TTC549 (cell line): ENCODE measurements around the gene FASTKD3.

Experiments
- FAIRE-seq: peaks from 2 replicates; lab custom pipeline; 2012; peaks lifted over from hg19 to GRCh38; lab: Jason Lieb, UNC

The FASTKD3 gene

DNA sequence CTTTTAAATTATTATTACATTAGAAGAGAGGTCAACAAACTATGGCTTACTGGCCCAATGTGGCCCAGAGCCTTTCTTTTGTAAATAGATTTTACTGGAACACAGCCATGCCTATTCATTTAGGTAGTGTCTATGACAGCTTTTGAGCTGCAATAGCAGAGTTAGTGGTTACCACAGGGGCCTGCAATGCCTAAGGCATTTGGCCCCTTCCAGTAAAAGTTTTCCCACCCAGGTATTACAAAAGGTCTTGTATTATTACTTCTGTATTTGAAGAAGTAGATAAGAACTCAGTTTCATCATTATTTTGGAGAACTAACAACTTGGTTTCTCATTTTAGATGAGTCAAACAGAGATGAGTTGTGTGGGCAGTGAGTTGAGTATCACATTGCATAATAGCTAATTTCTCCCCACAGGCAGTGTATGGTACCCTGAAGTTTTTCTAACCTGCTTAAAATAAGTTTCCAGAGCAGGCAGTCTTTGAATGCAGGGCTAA lies 9.6 kb upstream of the FASTKD3 start:
- FAIRE-seq = no peak

DNA sequence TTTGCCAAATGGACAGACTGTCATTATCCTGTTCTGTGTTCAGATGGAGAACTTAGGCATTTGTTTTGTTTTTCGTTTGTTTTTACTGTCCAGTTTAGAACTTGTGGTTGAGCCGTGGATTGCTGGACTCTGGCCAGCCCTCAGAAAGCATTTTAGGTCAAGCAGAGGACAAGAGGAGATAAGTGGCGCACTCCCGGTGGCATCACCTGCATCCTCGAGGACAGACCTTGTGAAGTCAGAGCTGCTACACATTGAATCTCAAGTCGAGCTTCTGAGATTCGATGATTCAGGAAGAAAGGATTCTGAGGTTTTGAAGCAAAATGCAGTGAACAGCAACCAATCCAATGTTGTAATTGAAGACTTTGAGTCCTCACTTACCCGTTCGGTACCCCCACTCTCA lies 9.0 kb upstream of the FASTKD3 start:
- FAIRE-seq = no peak

DNA sequence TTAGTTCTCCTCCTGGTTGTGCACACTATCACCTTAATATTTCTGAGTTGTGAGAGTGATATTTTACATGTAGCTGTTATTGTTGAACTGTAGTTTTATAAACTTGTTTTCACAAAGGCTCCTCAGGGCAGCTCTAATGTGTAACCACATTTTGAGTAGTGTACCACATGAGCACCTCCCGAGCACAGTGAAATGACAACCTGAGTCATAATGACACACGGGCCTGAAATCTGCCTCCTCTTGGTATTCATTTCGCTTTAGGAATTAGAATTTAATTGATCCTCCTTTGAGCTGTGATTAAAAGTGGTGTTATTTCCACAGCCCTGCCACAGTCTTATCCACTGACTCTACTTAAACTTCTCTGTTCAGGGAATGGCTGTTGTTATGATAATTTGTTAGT lies 8.0 kb upstream of the FASTKD3 start:
- FAIRE-seq = no peak

DNA sequence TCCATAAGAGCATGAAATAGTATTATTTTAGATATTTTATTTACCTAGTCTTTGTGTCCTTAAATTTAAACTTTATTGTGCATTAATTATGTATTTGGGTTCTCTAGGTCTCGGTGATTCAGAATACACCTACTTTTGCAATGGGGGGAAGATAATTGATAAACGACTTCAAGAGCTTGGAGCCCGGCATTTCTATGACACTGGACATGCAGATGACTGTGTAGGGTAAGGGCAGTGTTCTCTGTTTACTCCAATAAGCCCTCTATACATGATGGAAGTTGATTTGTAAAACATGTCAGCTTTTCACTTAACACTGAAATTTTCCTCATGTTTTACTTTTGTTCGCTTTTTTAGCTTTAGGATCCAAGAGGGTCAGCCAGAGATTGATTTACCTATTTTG lies 6.3 kb upstream of the FASTKD3 start:
- FAIRE-seq = no peak

DNA sequence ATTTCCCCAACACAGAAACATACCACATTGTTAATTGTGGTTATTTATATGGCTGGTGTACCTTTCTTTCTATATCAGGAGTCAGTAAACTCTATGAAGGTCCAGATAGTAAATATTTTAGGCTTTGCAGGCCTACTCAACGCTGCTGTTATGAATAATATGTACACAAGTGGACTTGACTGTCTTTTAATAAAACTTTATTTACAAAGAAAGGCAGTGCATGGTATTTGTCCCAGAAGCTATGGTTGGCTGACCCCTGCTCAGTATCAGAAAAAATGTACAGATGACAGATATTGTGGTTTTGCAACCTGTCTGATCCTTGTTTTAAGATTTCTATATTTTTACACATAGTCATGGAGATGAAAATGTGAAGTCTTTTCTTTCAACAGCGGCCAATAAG lies 5.8 kb upstream of the FASTKD3 start:
- no peak for FAIRE-seq

DNA sequence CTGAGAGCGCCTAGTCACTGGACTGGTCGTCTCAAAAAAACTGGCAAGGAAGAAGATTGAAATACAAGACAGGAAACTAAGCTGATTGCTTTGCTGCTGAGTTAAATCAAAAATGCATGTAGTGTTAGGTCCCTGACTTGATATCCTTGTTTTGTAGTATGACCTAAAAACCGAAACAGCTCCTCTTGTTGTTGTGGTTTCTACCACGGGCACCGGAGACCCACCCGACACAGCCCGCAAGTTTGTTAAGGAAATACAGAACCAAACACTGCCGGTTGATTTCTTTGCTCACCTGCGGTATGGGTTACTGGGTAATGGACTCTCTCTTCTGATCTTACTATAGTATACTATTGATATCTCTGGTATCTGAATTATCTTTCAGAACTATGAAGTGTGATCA lies 4.4 kb upstream of the FASTKD3 start:
- FAIRE-seq = no peak

DNA sequence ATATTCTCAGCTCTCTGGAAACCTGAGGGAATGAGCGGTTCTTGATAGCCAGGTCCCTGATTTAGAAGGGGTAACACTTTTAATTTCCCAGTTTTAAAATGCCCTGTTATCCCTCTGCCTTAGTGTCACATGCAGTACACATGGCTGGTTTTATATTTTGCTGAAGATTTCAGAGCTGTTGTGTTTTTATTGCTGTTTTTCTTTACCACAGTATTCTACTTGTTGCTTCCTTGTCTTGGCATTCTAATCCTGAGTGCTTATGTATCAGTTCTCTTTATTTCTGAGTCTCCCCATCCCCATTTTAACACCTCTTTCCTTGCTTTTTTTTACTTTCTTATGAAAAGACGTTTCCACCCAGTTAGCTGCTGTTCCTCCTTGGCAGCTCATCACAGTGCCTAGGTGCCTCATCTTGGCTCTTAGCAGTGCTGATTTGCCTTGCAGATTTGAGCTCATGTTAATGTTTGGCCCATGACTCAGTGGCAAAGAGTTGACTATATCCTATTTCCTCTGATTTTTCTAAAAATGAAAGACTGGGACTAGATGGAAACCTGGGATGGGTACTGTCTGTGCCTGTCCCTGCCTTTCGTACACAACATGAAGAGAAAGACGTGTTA lies 3.8 kb upstream of the FASTKD3 start:
- no peak for FAIRE-seq

DNA sequence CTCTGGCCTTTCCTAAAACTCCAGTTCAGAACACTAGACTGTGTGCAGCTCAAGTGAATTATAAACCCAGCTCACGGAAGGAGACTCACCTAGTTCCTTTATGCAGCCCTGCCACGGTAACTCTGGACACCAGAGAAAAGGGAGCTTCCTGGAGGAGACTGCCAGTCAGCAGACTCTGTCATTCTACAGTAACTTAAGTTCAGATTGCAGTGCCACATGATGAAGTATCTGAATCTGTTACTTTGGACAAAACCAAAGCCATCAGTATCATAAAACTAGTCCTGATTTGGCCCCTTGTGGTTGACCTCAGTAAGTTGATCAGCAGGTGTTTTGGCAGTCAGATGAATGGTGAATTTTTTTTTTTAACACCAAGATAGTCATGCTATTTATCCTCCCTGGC lies 2.8 kb upstream of the FASTKD3 start:
- FAIRE-seq = no peak

DNA sequence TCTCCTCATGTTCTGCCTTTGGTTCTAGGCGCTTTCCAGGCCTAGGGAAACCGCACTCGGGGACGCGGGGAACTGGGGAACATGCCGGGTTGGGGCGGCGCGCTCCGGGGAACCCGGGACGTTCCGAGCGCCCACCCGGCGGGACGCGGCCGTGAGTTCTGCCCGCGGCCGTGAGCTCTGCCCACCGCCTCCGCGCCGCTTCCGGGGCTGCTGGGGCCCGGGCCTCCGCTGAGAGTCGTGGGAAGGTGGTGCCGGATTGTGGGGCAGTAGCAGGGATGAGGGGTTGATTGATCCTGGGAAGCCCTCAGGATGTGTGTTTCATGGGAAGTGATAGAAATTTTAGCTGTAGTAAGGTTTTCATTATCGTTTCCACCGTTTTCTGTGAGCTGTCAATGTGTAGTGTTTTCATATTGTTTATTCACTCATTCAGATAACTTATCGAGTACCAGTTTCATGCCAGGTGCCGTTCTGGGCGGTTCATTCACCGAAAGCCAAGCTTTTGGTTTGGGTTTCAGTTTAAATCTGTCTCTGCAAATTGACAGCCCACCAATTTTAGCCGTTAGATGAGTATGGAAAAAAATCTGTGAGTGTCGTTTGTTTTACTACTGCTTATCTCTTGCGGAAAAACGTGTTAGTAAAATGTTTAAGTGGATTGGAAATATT lies 774 bp upstream of the FASTKD3 start:
- no peak for FAIRE-seq

DNA sequence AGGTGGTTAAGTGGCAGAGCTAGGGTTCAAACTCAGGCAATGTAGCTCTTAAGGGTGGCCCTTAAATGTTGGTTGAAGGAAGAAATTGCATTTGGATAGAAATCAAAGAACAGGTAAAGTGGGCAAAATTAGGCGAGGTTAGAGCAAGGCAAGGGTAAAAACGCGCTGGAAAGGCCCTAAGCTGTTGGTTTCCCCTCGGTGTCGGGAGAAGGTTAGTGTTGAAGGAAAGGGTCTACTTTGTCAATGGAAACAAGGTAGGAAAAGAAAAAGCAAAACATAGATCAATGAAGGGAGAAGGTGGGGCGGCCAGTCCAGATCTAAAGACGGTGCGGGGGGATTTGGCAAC lies 431 bp downstream of the FASTKD3 start:
- FAIRE-seq = no peak

DNA sequence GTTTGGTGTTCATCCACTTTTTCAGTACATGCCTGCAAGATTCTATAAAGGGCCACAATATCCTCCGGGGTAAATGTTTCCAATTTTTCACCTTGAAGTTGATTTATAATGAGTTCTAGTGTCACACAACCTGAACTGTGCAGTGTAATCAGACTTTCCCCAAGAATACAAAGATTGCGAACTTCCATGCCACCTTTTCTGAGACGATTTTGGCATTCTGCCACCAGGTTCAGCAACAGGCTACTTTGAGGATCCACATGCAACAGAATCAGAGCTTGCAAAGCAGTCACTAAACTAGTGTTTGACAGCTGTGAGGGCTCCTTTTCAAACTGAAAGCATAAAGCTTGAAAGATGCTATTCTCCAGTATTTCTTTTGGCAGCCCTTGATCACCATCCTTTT lies 1.6 kb downstream of the FASTKD3 start:
- FAIRE-seq = no peak

DNA sequence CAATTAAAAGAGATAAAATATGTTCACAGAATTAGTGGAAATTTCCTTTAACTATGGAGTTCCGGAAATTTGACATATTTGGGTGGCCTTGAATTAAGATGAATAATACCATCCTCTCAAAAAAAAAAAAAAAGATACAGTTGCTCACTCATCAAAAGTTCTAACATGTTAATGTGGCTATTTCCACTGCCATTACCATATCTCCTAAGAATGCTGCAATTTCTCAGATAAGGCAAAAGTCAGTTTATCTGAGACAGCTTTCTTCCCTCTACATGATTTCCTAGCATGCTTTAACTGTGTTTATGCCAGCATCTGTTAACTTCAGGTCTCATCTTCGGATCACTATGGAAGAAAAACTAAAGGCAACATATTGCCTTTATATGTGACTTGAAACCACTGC lies 2.6 kb downstream of the FASTKD3 start:
- no peak for FAIRE-seq

DNA sequence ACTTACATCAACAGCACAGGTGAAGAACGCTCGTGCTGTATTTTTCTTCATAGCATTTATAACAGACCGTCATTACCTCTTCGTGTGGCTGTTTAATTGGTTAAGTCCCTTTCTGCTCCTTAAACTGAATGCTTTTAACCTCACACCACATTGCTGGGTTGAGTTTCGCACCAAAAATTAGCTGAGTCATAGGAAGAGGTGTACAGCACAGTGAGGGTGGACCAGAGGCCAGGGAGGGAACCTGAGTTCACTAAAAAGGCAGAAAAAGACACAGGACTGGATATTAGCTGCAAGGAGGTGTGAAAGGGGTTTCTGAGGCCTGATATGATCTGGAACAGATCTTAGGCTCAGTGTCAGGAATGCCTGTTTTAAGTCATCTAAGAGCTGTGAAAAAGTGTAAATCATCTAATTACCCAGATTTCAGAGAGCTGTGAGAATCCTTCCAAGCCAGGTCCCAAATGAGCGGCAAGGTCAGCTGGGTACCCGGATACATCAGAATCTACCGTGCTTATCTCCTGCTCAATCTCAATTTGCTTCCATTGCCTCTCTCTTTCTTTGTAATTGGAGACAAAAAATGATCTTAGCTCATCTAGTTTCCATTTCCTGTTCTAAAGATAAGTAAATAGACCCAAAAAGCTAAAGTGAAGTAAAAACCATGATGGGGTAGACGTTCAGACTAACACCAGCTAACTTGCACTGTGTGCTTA lies 10.8 kb downstream of the FASTKD3 start:
- no peak for FAIRE-seq

DNA sequence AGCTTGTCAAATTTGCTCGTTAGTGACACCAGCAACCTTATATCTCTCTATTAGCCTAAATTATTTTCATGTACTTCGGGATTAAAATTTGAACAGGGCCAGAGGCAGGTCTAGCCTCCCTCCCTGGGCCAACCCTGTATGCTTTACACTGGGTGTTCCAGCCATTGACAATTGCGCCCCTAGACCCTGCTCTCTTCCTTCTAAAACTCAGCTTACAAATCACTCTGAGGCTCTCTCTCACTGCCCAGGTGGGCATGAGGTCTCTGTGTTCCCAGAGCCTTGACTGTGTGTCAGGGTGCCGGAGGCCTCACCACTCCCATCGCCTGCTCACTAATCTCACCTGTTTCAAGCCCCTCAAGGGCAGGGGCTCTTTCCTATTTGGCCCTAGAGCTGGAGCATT lies 11.5 kb downstream of the FASTKD3 start:
- no peak for FAIRE-seq

DNA sequence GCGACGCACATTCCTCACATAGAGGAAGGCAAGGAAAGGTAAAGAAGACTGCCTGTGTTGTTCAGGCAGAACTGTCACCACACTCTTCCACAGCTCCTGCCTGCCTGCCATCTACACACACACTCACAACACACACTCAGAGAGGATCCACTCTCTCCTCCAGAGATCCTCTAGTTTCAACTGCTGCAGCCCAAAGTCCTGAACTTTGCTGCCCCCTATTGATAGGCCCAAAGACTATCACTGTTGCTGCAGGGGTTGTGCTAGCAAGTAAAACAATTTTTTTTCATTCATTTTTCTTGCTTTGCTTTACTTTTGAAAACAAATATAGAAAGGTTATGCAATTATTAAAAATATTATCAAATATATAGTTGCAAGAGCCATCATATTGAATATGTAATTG lies 12.0 kb downstream of the FASTKD3 start:
- FAIRE-seq = peak; percentile 58

DNA sequence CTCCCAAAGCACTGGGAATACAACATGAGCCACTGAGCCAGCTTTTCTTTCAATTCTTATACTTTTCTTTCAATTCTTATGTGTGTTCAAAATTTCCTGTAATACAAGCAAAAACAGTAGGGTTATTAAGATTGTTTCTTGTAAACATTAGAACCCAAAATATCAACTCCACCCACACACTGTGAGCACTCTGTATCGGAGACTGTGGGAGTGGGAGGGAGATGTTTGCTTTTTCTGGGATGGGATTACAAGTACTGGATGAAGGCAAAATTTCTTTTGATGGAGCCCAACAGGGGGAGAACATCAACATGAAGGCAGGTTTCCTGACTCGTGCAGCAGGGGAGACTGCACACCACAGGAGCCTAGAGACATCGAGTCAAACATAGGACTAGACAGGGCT lies 13.2 kb downstream of the FASTKD3 start:
- FAIRE-seq = no peak

DNA sequence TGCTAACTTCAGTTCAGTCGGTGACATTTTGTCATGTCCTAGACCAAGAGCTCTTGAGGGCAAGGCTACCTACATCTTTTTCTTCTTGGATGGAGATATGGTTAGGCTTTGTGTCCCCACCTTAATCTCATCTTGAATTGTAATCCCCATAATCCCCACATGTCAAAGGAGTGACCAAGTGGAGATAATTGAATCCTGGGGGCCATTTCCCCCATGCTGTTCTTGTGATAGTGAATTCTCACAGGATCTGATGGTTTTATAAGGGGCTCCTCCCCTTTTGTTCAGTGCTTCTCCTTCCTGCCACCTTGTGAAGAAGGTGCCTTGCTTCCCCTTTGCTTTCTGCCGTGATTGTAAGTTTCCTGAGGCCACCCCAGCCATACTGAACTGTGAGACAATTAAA lies 15.8 kb downstream of the FASTKD3 start:
- FAIRE-seq = no peak

DNA sequence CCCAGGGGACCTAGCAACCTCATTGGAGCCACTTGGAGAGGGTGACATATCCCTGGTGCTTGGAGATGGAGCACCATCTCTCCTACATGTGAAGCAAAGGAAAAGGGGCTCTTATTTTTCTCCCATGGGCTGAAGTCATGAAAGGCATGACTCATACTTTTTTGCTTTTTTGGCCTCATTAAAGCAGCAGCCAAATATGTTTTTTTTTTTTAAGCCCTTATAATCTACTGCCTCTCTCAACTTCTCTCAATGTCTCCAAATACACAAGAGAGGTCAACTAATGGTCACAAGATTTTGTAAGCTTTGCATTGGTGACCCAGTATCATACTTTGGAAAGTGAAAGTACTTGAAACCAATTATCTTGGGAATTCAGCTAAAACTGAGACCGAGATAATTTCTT lies 16.3 kb downstream of the FASTKD3 start:
- FAIRE-seq = no peak

DNA sequence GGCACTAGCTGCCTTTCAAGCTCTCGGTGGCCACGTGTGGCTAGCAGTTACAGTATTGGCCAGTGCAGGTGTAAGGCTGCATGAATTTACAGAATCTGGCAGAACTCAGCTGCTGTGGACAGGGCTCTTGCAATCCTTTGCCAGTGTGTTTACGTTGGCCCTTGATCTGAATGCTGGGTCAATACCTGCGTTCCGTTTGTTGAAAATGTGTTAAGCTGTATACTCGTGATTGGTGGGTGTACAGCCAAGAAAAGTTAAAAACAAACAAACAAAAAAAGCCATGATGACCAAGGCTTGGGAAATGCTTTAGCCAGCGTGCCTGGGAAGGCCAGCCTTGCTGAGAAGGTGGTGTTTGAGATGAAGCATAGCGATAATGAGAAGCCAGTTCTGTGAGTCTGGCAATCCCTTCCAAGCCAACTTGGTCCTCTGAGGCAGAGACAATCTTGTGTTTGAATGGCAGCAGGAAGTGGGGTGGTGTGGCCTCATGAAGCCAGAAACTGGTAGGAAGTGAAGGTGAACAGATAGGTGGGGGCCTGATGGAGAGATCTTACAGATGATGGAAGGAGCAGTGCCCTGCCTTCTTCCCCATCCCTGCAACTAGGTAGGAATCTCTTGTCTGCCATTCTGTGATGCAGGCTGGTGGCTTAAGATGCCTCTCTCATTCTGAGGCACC lies 17.1 kb downstream of the FASTKD3 start:
- no peak for FAIRE-seq

DNA sequence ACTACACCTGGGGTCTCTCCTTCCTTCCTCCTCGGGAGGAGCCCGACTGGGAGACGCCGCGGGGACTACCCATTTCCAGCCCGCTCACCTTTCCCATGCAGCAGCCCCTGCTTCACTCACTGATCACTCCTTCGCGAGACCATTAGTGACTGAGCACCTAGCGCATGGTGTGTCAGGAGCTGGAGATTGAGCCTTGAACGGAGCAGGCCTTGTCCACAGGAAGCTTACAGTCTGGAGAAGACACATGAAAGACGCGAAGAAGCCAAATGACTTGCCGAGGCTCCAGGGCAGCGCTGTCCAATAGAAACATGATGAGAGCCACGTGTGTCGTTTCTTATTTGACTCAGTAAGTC lies 17.6 kb downstream of the FASTKD3 start:
- FAIRE-seq = no peak

DNA sequence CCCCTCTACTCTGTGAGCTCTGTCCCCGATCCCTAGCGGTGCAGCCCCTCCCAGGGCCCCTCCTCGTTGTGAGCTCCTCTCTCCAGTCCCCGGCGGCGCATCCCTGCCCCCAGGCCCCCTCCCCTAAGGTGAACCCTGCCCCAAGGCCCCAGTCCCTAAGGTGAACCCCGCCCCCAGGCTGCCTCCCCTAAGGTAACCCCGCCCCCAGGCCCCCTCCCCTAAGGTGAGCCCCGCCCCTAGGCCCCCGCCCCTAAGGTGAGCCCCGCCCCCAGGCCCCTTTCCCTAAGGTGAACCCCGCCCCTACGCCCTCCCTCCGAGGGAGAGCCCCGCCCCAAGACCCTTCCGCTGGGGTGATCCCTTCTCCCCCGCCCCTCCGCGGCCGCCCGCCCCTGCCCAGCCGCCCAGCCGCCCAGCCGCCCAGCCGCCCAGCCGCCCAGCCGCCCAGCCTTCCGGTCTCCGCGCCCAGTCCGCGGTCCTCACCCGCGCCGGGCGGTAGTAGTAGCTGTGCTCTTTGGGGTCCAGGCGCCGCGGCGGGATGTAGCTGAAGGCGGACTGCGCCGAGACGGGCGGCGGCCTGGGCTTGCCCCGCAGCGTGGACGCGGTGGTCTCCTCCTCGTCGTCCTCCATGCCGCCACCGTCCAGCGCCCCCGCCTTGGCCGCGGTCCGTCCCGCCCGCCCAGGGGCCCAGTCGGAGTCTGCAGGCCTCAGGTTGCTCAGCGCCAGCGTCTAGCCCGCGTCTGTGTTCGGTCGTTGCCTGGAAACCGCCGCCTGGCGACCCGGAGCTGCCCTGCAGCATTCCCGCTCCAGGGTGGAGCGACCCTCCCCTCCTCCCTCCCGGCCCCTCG lies 18.2 kb downstream of the FASTKD3 start, which contains the start of gene CFAP90:
Gene CFAP90, minus strand, starts transcription at position 739 of the 845 bp plus-strand sequence. Its CDS starts 112 bp downstream, at position 627.
- no peak for FAIRE-seq

DNA sequence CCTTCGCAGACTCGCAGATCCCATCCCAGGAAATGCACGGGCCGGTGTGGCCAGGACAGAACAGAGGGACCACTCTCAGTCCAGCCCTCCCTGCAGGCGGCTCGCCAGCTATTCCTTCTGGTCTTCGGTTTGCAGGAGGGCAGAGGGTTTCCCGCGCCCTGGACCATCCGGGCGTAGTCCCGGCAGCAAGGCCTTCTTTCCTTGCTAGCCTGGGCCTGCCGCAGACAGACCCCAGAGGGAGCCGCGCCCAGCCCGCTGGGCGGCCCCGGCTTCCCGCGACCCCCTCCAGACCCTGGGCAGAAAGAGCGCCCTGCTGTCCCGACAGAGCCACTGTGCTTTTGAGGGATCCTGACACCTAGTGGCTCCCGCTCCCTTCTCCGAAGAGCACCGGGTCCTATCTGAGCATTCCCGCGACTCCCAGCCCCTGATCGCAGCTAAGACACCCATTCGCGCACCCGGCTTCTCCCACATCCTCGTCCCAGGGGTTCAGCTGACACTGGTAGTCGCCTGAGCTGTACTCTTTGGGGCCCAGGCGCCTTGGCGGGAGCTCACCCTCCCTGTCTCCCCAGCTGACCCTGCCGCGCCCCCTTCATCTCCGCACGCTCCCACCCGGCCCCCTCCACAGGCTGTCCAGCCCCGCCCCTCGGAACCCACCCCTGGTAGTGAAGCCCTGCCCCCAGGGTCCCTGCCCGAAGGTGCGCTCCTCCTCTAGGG lies 19.0 kb downstream of the FASTKD3 start:
- FAIRE-seq = no peak
